HG03139 (cell line): Measurements from ENCODE around the gene CAPN5.

Source experiments
- ATAC-seq: cut with Tn5 transposase; IDR thresholded peaks from one replicate; pipeline ENCODE4 v1.9.1; 2021; ENCODE audit not compliant: unreplicated experiment

CAPN5 gene

GRCh38 chr11:77146261-77147035 lies 79.7 kb downstream of the CAPN5 start:
- no peak for ATAC-seq

- no peak for ATAC-seq
Measured at GRCh38 chr11:77147036-77147315, 80.2 kb downstream of the CAPN5 start.

DNA sequence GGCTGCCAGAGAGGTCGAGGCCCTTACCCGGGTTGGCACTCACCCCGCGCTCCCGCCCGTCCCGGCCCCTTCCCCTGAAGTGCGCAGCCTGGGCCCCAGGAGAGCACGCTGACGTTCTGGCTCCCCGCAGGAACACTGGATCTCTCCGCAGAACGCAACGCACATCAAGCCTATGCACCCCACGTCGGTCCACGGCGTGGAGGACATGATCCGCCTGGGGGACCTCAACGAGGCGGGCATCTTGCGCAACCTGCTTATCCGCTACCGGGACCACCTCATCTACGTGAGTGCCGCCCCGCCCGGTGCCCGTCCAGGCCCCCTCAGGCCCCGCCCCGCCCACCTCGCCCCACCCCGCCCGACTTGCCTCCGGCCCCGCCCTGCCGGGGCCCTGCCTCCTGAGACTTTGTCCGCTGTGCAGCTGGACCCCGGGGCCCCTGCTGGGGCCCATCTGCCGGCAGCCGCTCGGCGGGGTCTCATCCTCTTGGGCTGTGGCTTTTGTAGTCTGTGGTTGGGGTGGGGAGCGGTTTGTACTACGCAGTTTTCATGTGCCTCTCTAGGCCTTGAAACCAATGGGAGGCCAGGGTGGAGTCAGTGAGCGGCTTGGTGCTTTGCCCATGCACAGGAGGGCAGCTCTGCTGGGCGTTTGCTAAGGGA lies 81.0 kb downstream of the CAPN5 start:
- no peak for ATAC-seq

DNA sequence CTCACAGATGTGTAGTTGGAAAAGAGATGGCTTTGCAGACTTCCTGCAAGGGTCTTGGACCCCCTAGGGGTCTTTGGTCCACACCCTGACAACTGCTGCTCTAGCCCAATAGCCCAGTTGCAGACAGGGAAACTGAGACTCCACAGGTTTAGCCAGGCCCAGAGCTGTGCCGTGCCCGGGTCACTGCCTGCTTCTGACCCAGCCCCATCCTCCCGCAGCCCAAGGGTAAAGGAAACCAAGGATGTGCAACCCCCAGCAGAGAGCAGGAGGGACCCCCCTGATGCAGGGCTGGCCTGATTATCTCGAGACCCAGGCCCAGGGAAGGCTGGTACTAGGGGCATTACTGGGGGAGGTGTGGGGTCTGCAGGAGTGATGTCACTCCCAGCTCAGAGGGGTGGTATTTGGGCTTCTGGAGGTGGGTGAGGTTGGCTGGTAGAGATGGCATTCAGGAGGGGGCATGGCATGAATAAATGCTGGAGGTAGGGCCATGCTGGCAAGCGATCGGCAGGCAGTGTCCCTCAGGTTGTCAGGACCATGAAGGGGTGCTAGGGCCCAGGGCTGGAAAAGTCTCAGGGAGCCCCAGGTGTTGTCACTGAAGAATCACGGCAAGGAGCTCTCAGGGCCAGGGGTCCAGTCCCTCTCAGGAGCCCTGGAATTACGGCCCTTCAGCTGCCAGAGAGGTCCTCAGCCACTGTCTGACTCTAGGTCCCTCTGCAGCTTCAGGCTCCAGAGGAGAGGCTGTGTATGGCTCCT lies 82.4 kb downstream of the CAPN5 start:
- ATAC-seq: no peak

GRCh38 chr11:77149716-77150392 lies 83.1 kb downstream of the CAPN5 start:
- no peak for ATAC-seq

DNA sequence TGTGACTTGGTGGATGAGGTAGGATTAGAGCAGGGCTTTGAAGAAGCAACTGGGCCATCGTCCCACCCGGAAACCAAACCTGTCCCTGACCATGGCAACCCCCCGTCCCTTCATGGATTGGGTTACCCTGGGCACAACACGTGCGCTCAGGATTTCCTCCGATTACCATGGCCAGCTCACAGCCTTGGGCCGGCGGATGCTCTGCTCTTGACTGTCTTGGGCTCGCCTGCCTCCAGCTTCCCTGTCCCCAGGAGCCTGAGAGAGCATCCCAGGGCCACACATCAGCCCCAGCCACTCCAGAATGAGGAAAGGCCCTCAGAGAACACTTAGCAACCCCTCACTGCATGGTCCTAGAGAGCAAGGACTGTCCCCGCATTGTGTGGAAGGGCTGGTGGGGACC lies 84.1 kb downstream of the CAPN5 start:
- no peak for ATAC-seq

- no peak for ATAC-seq
Measured at GRCh38 chr11:77151804-77152509, 85.2 kb downstream of the CAPN5 start.

DNA sequence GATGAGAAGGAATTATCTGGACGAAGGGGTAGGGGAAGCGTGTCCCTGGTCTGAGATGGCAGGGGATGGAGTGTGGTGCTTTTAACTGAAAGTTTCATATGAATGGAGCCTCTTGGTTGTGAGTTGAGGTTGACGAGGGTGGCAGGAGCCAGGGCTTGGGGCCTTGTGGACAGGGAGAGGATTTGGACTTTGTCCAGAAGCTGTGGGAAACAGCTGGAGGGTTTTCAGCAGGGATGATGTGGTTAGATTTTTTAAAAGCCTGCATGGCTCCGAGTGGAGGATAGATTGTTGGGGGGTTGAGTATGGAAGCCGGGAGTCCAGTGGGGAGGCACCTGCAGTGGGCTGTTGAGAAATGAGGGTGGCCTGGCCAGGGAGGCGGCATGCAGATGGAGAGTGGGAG lies 86.1 kb downstream of the CAPN5 start:
- no peak for ATAC-seq

DNA sequence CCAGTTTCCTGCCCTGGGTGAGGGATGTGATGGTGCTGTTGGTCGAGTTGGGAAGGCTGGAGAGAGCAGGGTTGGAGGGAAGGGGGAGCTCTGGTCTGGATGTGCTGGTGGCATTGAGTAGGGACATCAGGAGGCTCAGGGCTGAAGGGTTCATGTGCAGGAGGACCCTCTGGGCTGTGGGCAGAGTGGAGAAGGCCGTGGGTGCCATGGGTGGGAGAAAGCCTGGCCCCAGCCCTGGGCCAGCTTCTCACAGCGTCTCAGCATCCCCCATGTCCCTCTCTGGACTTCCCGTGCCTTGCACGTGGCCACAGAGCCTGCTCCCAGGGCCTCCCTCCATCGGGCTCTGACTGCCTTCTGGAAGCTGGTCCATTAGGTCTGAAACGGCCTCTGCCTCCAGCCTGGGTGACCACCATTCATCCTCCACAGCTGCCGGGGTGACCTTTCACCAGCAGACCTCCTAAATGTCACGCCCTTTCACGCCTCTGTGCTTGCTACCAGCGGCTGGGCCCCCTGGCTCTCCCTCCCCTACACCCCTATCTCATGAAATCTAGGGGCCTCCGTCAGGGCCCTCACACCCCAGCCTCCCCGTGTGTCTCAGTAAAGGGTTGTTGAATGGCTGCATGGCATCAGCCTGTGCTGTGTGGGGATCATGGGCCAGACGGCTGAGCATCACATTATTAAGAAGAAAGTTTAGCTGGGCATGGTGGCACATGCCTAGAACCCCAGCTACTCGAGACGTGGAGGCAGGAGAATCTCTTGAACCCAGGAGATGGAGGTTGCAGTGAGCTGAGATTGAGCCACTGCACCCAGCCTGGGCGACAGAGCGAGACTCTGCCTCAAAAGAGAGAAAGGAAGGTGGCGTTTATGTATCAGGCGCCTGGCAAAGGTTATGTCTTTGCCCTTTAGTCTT lies 86.8 kb downstream of the CAPN5 start:
- no peak for ATAC-seq

GRCh38 chr11:77154381-77155081 lies 87.8 kb downstream of the CAPN5 start:
- no peak for ATAC-seq

DNA sequence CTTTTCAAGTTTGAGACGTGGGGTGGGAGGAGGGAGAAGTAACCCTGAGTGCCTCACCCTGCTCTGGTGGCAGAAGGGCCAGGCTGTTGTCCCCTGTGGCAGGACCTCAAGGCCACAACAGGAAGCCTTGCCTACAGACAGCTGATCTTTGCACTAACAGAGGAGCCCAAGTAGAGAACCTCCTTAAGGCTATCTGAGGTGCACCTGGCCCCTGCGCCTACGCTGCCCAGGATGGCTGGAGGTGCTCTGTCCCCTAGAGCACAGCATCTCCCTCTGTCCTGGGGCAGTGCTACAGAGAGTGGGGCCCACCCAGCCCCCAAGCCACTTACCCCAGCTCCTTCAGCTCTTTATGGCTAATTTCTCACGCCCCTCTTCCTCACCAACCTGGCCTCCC lies 88.3 kb downstream of the CAPN5 start:
- ATAC-seq: no peak

DNA sequence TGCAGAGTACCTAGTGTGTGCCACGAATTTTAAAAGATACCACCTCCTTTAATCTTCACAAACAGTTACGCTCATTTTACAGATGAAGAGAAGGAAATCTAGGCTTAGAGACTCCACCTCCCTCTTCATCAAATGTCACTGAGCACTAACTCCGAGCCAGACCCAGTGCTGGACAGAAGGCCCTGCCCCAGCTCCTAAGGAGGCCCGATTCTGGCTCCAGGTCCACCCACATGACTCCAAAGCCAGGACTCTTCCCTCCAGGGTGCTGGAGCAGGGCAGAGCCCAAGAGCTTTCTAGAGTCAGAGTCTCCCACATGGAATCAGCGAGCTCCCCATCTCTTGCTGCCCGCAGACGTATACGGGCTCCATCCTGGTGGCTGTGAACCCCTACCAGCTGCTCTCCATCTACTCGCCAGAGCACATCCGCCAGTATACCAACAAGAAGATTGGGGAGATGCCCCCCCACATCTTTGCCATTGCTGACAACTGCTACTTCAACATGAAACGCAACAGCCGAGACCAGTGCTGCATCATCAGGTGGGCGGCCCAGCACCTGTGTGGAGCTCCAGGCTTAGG lies 88.9 kb downstream of the CAPN5 start:
- ATAC-seq: no peak

DNA sequence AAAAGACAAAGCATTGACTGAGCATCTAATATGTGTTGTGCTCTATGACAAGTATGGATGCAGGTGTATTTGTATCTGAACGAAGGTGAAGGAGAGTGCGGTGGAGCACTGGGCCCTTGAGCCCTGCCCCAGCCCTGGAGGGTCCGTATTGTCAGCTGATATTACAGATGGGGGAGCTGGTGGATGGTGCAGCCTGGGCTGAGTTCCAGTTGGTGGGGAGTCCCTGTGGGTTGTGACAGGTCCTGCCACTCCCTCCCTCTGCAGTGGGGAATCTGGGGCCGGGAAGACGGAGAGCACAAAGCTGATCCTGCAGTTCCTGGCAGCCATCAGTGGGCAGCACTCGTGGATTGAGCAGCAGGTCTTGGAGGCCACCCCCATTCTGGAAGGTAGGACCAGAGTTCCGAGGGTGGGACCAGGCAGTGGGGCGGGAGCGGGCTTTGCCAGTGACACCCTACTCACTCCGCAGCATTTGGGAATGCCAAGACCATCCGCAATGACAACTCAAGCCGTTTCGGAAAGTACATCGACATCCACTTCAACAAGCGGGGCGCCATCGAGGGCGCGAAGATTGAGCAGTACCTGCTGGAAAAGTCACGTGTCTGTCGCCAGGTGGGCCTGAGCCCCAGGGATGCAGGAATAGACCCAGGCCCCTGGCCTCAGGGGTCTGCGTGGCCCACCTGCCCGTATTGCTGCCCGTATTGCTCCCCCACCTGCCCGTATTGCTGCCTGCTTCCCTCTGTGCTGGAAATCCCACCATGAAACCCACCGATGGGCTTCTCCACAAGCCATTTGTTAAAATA lies 89.8 kb downstream of the CAPN5 start:
- ATAC-seq: no peak

GRCh38 chr11:77158041-77158695 lies 91.4 kb downstream of the CAPN5 start:
- ATAC-seq: no peak

DNA sequence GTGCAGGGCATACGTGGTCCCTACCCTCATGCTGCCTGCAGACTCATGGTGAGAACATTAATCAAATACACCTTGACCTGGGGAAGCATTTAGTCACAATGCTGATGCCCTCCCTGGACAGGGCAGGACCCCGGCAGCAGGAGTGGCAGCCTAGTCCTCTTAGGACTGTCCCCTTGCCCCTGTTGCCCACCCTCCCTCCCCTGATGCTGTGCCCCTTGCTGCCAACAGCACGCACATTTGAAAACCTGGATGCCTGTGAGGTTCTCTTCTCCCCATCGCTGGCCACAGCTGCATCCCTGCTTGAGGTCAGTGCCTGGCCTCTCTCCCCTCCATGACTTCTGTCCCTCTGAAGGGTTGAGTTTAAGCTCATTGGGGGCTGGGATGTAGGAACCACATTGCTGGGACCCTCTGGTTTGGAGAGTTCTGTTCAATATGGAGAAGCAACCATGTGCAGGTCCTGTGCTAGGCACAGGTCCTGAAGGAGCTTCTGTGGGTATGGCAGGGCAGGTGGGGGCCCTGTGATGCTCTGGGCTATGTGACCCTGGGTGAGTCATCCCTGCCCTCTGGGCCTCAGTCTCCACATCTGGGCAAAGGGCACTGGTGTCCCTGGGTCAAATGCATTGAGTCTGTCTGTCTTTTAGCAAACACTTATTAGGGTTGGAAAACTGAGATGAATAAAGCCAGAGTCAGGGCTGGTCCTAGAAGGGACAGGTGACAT lies 92.6 kb downstream of the CAPN5 start:
- ATAC-seq: no peak

GRCh38 chr11:77159937-77160495 lies 93.2 kb downstream of the CAPN5 start:
- ATAC-seq: no peak

DNA sequence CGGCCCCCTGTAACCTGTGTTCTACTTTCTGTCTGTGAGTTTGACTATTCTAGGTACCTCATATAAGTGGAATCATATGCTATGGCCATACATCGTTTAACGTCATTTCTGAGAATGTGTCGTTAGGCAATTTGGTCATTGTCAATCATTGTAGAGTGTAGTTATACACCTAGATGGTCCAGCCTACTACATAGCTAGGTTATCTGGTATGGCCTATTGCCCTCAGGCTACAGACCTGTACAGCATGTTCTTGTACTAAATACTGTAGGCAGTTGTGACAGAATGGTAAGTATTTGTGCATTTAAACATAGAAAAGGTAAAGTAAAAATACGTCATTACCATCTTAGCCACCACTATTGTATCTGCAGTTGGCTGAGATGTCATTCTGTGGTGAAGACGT lies 96.5 kb downstream of the CAPN5 start:
- ATAC-seq: no peak
